H54 (cell line): ENCODE results near the gene ATP10A.

Experiments
- DNase-seq: peaks from one replicate; pipeline ENCODE4 v3.0.0; 2011; ENCODE audit warnings: low spot score, mixed read lengths; ENCODE audit not compliant: insufficient read length
- FAIRE-seq: peaks from 3 replicates; lab custom pipeline; 2011; peaks lifted over from hg19 to GRCh38; lab: Jason Lieb, UNC
- POLR2A ChIP-seq: IDR thresholded peaks from 2 replicates; pipeline ENCODE4 v1.6.1; 2011; ENCODE audit warnings: low read depth, mild to moderate bottlenecking, low read length

The ATP10A gene

DNA sequence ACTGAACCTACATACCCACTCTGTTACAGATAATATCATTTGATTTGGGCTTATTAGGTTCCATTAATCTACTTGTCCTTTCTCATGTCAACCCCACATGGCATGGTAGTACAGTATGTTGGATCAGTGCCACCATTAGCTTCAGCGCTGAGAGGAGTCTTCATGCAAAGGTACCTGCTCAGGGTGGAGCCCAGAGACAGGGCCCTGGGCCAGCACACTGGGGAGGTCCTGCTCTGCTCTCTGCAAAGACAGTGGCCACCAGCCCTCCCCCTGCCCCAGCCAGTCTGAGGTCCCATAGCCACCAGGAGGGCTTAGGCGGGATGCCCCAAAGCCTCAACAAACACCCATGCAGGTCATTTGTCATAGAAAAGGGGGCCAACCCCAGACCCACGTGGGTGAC is 71.0 kb downstream of the ATP10A start:
- no peak for DNase-seq
- no peak for TF ChIP-seq POLR2A
- FAIRE-seq, result no peak

DNA sequence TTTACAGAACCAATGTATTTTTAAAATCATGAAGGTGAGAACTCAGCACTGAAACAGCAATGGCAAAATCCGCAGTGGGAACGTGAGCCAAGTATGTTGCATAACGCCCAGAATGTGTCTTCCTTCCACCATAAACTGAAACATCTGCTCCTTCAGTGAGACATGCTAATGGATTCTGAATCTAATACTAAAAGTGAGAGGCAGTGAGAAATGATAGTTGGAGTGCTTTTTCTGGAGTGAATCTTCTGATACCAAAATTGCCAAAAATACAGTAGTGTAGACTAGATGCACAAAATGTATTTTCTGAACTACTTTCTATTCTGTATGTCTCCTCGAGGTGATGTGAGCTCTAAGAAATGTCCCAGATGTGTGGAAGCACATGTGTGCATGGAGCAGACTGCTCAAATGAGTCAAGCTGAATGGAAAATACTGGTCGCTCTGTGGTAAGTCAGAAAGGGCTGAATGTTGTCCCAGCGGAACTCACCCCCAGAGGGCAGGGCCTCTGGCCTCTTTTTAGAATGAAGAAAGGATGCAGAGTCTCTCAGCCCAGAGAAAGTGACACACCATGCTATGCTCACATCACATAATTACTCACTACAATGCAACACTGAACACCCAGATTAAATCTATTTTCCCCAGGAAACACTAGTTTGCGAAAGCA is 73.0 kb downstream of the ATP10A start:
- no peak for DNase-seq
- FAIRE-seq, result no peak
- TF ChIP-seq POLR2A, result no peak

DNA sequence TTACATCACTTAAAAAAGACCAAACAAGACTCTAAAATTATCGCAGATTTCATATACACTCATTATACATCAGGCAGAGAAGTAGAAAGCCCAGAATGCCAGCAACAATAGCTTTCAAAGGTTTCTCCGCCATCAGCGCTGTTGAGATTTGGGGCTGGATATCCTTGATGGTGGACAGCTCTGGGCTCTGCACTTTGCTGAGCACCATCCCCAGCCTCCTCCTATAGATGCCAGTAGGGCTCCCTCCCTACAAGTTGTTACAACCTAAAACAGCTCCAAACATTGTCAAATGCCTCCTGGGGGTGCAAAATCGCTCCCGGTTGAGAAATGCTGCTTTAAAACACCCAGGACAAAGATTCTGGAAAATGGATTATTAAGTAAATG is 73.5 kb downstream of the ATP10A start:
- TF ChIP-seq POLR2A, result no peak
- no peak for DNase-seq
- no peak for FAIRE-seq

DNA sequence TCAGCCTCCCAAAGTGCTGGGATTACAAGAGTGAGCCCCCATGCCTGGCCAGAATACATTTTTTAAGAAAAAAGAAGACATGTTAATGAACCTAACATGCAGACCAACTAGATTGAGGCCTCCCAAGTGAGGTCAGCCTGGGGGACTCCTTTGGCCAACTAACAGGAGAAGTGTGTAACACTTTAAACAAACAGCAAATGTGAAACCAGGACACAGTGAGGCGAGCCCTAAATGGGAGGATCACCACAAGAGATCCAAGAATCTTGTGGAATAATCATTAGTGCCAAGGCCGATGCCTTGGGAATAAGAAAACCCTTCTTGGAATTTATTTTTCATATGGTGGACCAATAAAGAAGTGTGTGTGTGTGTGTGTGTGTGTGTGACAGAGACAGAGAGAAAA is 73.9 kb downstream of the ATP10A start:
- FAIRE-seq (no peak), DNase-seq (no peak)
- TF ChIP-seq POLR2A, result no peak

DNA sequence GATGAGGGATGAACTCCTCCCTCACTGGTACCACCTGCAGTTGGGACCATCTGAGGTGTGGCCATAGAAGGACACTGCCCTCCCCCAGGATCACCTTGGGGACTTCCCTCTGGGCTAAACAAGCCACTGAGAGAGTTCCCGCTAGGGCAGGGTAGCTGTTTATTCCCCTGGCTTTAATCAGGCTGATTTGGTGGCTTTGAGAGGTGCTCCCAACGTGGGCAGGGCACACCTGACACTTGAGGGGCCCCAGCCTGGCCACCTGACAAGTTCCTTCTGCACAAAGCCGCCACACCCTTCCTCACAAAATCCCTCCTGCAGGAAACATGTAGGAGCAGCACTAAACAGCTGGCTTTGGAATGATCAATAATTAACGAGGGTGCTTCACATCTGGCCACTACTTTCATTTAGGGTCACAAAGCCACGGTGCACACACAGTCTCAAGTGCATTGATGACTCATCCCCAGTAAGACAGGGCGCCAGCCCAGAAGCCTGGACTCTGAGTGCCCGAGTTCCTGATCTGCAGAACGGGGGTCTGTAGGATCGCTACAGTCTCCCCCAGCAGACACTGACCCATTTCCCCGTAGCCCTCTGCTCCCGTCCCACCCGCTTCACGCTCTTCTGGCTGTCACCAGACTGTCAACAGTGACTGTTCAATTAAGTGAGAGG is 75.1 kb downstream of the ATP10A start:
- DNase-seq (no peak), FAIRE-seq (no peak)
- TF ChIP-seq POLR2A, result no peak

DNA sequence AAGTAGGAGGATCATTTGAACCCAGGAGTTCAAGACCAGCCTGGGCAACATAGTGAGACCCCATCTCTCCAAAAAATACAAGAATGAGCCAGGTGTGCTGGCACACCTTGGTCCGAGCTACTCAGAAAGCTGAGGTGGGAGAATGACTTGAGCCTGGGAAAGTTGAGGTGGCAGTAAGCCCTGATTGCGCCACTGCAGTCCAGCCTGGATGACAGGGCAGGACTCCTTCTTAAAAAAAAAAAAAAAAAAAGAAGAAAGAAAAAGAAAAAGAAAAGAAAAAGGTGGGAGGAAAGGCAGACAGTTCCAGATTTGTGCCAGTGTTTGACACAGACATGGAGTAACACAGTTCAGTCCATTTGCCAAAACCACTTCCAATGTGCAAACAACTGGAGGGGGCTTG is 75.7 kb downstream of the ATP10A start:
- no peak for TF ChIP-seq POLR2A
- FAIRE-seq (no peak), DNase-seq (no peak)

DNA sequence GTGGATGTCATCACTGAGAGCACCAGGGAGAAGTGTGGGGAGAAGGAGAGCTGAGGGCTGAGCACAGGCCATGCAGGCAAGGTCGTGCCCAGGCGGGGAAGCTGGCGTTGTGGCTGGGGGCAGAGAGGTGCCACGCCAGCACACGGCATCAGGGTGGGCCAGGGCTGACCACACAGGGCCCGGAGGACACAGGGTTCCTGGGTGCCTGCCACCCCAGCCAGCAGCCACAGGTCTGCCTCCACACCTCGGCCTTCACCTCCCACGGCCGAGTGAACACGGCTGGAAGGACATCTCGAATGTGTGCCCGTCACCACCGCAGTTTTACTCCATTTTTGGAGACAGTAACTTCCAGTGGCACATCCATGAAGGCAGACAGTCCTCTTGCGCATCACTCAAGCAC is 77.1 kb downstream of the ATP10A start:
- no peak for TF ChIP-seq POLR2A
- no peak for DNase-seq
- FAIRE-seq, result no peak

DNA sequence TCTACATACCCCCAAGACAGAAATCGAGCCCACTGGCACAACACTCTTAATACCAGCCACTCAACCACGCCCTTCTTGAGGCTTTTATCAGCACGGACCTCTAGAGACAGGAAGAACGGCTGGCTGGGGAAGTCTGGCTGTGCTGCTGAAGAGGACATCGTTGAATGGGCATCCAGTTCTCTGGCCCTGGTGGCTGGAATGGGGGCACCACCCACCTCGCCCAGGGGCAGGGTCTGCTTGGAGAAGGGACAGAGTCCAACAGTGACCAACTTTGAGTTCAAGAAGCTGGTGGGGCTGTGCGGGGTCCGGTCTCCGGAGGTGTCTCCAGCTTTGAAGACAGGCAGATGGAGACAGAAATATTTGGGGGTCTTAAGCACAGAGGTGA is 77.5 kb downstream of the ATP10A start:
- no peak for DNase-seq
- TF ChIP-seq POLR2A, result no peak
- FAIRE-seq, result no peak

DNA sequence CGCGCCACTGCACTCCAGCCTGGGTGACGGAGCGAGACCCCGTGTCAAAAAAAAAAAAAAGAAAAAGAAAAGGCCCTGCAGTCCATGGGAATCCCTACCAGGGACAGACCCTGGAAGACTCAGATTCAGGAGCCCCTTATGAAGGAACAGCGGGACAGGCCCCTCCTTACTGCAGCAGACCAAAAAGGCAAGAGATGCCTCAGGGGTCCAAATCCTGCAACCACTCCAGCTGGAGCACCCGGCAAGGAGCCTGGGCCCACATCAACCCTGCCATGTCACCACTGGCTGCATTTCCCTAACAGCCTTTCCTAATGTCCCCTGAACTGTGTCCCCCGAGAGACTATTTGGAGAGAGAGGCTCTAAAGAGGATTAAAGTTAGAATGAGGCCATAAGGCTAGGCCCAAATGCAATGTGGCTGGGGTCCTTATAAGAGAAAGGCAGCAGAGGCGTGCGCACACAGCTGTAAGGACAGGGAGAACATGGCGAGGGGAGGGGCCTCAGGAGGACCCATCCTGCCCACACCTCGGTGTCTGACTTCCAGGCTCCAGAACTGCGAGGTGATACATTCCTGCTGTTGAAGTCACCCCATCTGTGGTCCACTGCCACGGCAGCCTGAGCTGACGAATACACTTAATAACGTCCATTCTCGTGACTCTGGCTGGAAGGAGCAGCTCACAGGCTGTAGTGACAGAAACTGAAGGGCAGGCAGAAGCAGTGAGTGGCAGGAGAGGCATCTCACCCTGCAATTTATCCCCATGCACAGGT is 78.1 kb downstream of the ATP10A start:
- no peak for FAIRE-seq
- no peak for TF ChIP-seq POLR2A
- no peak for DNase-seq

DNA sequence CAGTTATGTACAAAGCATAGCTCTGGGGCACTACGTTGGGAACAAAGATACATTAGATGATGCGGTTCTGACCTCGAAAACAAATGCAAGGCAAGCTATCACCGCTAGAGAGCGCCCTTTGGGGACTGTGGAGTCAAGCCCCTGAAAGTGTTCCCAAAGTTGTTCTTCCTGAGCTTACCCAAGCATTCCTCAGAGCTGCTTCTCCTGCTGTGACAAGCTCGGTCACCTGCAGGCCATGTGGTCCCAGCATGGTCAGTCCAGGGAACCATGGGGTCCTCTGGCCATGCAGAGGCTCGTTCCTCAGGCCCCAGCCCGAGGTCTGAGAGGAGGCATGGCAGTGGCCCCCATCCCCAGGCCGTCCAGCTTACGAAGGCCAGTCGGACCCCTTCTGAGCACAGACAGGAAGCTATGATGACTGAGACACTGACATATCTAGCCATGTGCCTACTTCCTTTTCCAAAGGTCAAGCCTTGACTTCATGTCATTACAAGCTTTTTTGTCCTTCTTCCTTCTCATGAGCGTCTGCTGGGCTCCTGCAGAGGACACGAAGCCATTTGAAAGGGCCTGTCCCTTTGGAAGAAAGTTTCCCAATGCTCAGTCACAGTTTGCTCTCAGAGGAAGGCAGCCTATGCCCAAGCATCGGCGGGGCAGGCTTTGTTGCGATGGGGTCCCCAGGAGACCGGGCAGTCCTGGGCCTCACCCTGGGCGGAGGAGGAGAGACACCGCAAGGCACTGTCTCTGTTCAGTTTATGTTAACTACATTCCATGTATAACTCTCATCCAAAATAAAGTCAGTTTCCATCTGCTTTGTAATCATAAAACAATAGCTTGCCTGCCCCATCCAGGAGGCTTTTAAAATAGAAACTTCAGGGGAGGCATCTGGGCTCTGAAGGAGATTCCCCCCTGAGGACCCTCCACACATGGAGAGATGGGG is 79.3 kb downstream of the ATP10A start:
- FAIRE-seq (no peak), DNase-seq (no peak)
- no peak for TF ChIP-seq POLR2A

DNA sequence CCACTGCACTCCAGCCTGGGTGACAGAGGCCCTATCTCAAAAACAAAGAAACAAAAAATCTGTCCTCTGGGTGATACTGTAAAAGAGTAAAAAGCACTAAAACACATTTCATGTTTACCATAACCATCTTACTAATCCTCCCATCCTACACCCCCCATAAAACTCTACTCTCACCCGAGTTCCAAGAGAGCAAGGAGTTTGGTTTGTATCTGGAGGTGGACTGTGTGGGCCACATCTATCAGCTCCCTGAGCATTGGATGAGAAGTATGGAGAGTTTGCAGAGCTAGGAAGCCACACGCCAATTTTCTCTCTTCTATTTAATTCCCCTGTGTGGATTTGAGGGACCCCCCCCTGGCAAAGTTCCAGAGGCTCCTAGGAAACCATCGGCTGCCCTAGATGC is 80.0 kb downstream of the ATP10A start:
- FAIRE-seq, result no peak
- no peak for DNase-seq

DNA sequence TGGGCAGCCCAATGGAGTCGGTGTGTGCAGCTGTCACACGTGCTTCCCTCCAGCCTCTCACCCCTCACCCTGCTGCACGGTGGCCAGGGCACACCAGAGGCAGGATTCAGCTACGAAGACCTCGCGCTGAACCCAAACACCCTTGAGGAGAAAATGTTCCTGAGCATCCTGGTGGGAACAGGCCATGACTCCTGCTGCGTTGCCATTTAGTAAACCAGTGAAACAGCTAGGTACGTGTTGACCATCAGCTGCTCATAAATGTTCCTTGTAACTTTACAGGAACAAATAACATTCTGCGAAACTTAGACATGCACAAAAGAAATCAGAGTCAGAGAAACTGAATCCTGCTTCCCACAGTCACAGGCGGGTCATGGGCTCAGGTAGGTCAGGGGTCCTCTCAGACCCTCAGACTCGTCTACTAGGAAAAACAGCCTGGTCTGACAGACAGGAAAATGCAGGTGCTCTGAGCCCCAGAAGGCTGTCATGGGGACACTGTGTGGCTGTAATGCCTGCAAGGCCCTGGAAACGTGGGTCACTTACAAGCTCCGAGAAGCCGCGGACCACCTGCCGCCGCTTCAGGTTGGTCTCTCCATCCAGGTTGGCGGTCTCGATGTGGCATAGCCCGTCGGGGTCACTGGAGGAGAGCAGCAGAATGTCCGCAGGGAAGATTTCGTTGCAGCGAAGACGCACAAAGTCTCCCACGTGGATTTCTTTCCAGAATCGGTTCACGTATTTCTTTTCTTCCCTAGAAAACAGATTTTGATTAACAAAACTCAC is 82.5 kb downstream of the ATP10A start:
- FAIRE-seq (no peak), DNase-seq (no peak)
- no peak for TF ChIP-seq POLR2A

More for the DNA sequence above, 80.0 kb downstream of the ATP10A start:
- TF ChIP-seq POLR2A, result no peak

DNA sequence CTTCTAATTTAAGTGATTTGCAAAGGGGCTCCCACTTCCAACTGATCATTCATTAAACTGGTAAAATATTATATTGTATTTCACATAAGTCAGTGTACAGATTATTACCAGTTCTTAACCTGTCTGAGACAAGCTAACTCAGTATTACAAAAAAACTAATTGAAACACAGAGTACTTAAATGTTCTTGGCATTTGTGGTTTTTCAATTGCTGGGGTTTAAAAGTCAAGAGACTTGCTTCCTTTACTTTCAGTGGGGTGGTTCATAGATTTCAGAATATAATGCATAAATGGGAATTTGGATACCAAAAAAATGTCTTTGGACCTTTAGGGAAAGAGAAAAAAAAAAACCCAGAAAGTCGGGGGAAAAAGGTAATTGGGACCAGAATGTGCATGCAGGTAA is 85.0 kb downstream of the ATP10A start:
- TF ChIP-seq POLR2A, result no peak
- FAIRE-seq (no peak), DNase-seq (no peak)

DNA sequence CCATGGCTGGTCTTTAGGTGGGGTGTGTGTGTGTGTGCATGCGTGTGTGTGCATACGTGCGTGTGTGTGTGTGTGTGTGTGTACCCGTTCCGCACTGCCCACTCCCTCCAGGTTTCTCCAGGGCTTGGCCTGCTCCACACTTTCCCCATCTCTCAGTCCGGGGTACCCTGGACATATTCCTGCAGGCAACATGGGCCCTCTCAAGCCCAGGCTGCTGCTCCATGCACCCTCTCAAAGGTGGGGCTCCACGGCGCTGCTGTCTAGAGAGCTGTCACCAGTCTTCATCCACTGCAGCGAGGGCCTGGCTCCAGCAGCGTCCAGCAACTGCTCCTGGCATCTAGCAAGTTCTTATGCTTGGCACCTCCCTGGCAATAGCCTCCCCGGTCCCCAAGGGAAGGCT is 86.1 kb downstream of the ATP10A start:
- FAIRE-seq (no peak), DNase-seq (no peak)
- no peak for TF ChIP-seq POLR2A
